ENCODE measurements around the gene SLC39A11.

SLC39A11 gene

GRCh38 chr17:73029991-73030390, 62.5 kb downstream of the SLC39A11 start:
- TF ChIP-seq CTCF (IDR thresholded peaks at IDR 0.05; ENCODE audit: unreplicated experiment in 3 of 3): no peak
- Mint-ChIP-seq H3K27ac (peak overlapping the region; percentile 63 to 81 (median 71)), H3K9me3 (no peaks in the 10 kb centered on the region), H3K36me3 (ENCODE audit: low read depth) (no peaks in the 10 kb centered on the region), H3K4me3 (no peak overlapping the region), H3K4me1 (peaks cover 46% of the 10 kb centered on the region), H3K27me3 (ENCODE audit: low read depth) (peaks cover 3% of the 10 kb centered on the region)

GRCh38 chr17:73029021-73029420, 63.5 kb downstream of the SLC39A11 start:
- Mint-ChIP-seq H3K27ac (peak overlapping the region; percentile 62 to 69 (median 68)), H3K27me3 (ENCODE audit: low read depth) (peaks cover 3% of the 10 kb centered on the region), H3K4me1 (peaks cover 47% of the 10 kb centered on the region), H3K4me3 (no peak overlapping the region), H3K36me3 (ENCODE audit: low read depth) (no peaks in the 10 kb centered on the region), H3K9me3 (no peaks in the 10 kb centered on the region)
- TF ChIP-seq CTCF (IDR thresholded peaks at IDR 0.05; ENCODE audit: unreplicated experiment in 3 of 3): no peak

GRCh38 chr17:73028299-73028755, 64.2 kb downstream of the SLC39A11 start:
- H3K27ac Mint-ChIP-seq: peak overlapping the region; percentile 69 to 96 (median 86)
- no peaks in the 10 kb centered on the region for H3K36me3 Mint-ChIP-seq (ENCODE audit: low read depth)
- H3K4me1 Mint-ChIP-seq: peaks cover 47% of the 10 kb centered on the region
- H3K9me3 Mint-ChIP-seq: no peaks in the 10 kb centered on the region
- no peak for TF ChIP-seq CTCF (IDR thresholded peaks at IDR 0.05; ENCODE audit: unreplicated experiment in 3 of 3)
- H3K27me3 Mint-ChIP-seq (ENCODE audit: low read depth): peaks cover 3% of the 10 kb centered on the region
- peak overlapping the region; percentile 1 to 7 (median 2) for H3K4me3 Mint-ChIP-seq

- H3K4me1 Mint-ChIP-seq: peaks cover 47% of the 10 kb centered on the region
- H3K27me3 Mint-ChIP-seq (ENCODE audit: low read depth): no peaks in the 10 kb centered on the region
- H3K36me3 Mint-ChIP-seq (ENCODE audit: low read depth): no peaks in the 10 kb centered on the region
- no peak overlapping the region for H3K4me3 Mint-ChIP-seq
- no peaks in the 10 kb centered on the region for H3K9me3 Mint-ChIP-seq
- H3K27ac Mint-ChIP-seq: peak overlapping the region; percentile 69 to 96 (median 86)
- no peak for TF ChIP-seq CTCF (IDR thresholded peaks at IDR 0.05; ENCODE audit: unreplicated experiment in 3 of 3)
These were observed 65.3 kb downstream of the SLC39A11 start for GRCh38 chr17:73027130-73027741.

- H3K4me1 Mint-ChIP-seq: peaks cover 32% of the 10 kb centered on the region
- H3K4me3 Mint-ChIP-seq: no peak overlapping the region
- peak overlapping the region in 2 of 3 experiments; percentile 12 to 51 for H3K27ac Mint-ChIP-seq
- no peak for TF ChIP-seq CTCF (IDR thresholded peaks at IDR 0.05; ENCODE audit: unreplicated experiment in 3 of 3)
- peaks cover 8% of the 10 kb centered on the region for H3K9me3 Mint-ChIP-seq
- peaks cover 3% of the 10 kb centered on the region for H3K36me3 Mint-ChIP-seq (ENCODE audit: low read depth)
- H3K27me3 Mint-ChIP-seq (ENCODE audit: low read depth): no peaks in the 10 kb centered on the region
These were observed 67.4 kb downstream of the SLC39A11 start for GRCh38 chr17:73025041-73025560.

GRCh38 chr17:73023759-73024158, 68.7 kb downstream of the SLC39A11 start:
- peaks cover 26% of the 10 kb centered on the region for H3K4me1 Mint-ChIP-seq
- H3K27ac Mint-ChIP-seq: no peak overlapping the region
- no peaks in the 10 kb centered on the region for H3K27me3 Mint-ChIP-seq (ENCODE audit: low read depth)
- H3K9me3 Mint-ChIP-seq: peaks cover 14% of the 10 kb centered on the region
- peaks cover 5% of the 10 kb centered on the region for H3K36me3 Mint-ChIP-seq (ENCODE audit: low read depth)
- no peak for TF ChIP-seq CTCF (IDR thresholded peaks at IDR 0.05; ENCODE audit: unreplicated experiment in 3 of 3)
- no peak overlapping the region for H3K4me3 Mint-ChIP-seq
